ENCODE measurements around the gene TEF.
"Not testable (repeated sequence)": the region's sequence is repeated elsewhere in the genome, so short reads cannot be mapped to it uniquely, and the experiment has no call there.

Gene TEF

GRCh38 chr22:41382098-41382578 is 396 bp downstream of the TEF start:
- peak; percentile 14 to 25 for DNase-seq (ENCODE audit: low read depth in 2 of 2)

DNA sequence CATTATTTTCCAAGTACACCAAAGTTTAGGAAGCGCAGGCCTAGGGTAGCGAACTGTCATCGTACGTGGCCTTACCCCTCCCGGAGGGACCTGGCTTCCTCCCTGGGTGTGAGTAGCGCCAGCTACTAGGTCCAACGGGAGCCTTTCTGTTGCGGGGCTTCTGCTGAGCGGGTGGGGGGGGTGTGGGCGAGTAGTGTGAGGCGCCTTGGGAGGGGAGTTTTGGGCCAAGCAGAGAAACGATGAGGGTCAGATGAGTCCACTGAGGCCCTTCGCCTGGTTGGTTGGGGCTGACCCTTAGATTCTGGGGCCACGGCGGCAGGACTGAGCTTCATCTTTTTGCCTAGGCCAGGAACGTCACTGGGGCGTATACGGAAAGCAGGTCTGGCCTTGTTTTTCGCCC is 868 bp downstream of the TEF start:
- DNase-seq (ENCODE audit: low read depth in 2 of 2), result no peak

DNA sequence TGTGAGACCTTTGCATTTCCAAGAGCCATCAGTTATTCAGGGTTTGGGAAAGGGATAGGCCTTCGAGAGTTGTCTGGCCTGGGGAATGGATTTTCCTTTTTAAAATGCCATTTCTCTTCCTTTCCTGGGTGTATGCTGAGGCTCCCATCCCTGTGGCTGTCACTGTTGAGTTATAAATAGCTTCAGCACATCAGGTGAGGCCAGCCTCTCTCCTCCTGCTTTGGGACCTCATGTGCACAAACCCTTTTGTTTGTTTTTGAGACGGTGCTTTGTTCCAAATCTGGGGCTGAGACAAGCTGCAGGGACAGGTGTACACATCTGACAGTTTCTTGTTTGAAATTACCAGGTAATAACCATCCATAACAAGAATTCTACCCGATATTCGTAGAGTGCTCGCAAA is 1.3 kb downstream of the TEF start:
- DNase-seq (ENCODE audit: low read depth in 2 of 2), result no peak

DNA sequence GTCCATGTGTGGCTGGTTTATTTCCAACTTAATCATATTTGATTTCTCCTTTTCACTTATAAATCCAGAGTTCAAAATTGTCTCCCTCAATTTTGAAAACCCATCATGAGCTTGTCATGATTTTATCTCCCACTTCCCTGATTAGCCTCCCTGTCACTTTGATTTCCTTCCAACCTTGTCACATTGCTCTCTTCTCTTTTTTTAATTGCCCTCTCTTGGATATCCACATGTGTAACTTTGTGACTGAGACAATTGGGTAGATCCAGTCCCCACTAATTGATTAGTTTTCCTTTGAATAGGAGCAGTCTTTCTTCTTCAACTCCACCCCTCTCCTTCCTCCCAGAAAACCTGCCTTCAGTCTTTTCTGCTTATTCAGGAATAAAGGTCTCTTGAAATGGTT is 2.4 kb downstream of the TEF start:
- no peak for DNase-seq (ENCODE audit: low read depth in 2 of 2)

DNA sequence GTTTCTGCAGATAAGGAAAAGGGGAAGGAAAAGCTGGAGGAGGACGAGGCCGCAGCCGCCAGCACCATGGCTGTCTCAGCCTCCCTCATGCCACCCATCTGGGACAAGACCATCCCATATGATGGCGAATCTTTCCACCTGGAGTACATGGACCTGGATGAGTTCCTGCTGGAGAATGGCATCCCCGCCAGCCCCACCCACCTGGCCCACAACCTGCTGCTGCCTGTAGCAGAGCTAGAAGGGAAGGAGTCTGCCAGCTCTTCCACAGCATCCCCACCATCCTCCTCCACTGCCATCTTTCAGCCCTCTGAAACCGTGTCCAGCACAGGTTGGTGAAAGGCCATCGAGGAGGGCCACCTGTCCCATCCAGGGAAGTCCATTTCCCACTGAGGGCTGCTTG is 5.6 kb downstream of the TEF start:
- DNase-seq (ENCODE audit: low read depth in 2 of 2), result no peak

DNA sequence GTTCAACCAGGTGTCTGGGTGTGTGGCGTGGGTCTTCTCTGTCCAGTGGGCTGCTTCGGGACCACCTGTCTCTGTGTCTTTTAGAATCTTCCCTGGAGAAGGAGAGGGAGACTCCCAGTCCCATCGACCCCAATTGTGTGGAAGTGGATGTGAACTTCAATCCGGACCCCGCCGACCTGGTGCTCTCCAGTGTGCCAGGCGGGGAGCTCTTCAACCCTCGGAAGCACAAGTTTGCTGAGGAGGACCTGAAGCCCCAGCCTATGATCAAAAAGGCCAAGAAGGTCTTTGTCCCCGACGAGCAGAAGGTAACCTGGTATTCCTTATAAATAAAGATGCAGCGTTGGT is 12.2 kb downstream of the TEF start:
- no peak for DNase-seq (ENCODE audit: low read depth in 2 of 2)

DNA sequence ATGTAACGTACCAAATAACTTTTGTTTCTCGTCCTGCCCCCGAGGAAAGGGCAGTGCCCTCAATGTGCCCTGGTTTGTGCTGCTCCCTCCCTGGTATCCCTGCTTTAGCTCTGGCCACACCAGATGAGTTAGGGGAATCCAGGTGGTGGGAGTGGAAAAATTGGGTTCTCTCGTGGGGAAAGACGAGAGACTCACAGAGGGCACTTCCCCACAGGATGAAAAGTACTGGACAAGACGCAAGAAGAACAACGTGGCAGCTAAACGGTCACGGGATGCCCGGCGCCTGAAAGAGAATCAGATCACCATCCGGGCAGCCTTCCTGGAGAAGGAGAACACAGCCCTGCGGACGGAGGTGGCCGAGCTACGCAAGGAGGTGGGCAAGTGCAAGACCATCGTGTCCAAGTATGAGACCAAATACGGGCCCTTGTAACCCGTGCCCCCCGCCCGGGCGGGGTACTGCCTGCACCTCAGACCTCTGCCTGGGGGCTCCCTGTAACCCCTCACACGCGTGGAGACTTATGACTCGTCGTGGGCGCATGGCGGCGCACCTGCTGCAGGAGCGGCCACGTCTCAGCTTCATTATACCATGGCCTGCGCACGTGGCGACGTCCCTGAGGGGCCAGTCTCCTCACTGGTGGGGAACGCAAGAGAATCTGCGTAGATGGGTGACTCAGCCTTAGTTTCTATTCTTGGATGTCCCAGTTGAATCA is 13.9 kb downstream of the TEF start:
- no peak for DNase-seq (ENCODE audit: low read depth in 2 of 2)

- no peak for DNase-seq (ENCODE audit: low read depth in 2 of 2)
These were observed 15.5 kb downstream of the TEF start for GRCh38 chr22:41397143-41397811.

DNA sequence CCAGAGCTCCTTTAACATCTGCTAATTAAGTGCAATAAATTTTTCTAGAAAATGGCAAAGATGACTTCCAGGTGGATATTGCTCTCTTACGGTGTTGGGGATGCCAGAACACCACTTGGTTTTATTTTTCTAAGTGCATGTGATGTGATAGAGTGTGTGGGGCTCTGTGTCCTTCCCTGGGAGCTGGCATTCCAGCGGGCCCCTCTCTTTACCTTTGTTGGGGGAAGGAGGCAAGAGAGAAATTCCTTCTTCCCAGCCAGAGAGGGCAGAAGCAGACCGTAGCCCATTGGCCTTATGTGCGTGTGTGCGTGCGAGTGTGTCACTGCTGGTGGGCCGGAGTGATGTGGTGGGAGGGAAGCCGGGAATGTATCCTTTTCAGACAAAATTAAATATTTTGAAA is 17.2 kb downstream of the TEF start:
- DNase-seq (ENCODE audit: low read depth in 2 of 2), result no peak

- no peak for DNase-seq (ENCODE audit: low read depth in 2 of 2)
These were observed 20.3 kb downstream of the TEF start for GRCh38 chr22:41401781-41402648.

DNA sequence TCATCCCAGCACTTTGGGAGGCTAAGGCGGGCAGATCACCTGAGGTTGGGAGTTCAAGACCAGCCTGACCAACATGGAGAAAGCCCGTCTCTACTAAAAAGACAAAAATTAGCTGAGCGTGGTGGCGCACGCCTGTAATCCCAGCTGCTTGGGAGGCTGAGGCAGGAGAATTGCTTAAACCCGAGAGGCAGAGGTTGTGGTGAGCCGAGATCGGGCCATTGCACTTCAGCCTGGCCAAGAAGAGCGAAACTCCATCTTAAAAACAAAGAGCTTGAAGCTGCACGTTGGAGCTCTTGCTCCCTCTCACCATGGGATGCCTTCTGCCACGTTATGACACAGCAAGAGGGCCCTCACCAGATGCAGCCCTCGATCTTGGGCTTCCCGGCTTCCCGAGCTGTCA is 21.1 kb downstream of the TEF start:
- not testable (repeated sequence) for DNase-seq (ENCODE audit: low read depth in 2 of 2)

- DNase-seq (ENCODE audit: low read depth in 2 of 2), result peak; percentile 55 to 67
These were observed 22.0 kb downstream of the TEF start for GRCh38 chr22:41403532-41404318.

GRCh38 chr22:41405588-41405987 is 23.8 kb downstream of the TEF start:
- no peak for DNase-seq (ENCODE audit: low read depth in 2 of 2)

DNA sequence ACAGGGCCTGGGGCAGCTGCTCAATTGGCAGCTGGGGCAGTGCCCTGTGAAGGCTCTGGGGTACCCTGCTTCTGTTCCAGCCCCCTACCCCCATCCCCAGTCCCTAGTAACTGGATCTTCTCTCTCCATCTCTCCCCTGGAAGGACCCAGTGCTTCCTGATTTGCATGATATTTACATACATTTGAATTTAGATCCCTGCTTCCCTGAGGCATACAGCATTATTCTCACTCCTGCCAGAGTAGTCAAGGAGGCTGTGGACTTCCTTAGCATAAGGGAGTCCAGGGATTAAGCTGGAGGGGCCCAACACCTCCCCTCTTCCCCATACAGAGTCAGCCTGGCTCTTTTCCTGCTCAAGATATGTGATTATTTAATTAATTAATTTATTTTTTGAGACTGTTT is 24.7 kb downstream of the TEF start:
- no peak for DNase-seq (ENCODE audit: low read depth in 2 of 2)

GRCh38 chr22:41407433-41407832 is 25.7 kb downstream of the TEF start:
- DNase-seq (ENCODE audit: low read depth in 2 of 2), result no peak

DNA sequence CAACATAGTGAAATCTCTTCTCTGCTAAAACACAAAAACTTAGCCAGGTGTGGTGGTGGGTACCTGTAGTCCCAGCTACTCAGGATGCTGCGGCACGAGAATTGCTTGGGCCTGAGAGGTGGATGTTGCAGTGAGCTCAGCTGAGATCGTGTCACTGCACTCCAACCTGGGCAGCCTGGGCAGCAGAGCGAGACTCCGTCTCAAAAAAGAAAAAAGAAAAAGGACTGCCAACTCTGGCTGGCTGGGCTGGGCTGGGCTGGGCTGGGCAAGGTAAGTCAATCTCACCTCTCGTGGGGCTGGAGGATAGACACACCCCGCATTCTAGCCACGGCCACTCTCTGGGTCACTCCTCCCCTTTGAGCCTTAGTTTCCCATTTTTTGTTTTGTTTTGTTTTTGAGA is 26.9 kb downstream of the TEF start:
- no peak for DNase-seq (ENCODE audit: low read depth in 2 of 2)

DNA sequence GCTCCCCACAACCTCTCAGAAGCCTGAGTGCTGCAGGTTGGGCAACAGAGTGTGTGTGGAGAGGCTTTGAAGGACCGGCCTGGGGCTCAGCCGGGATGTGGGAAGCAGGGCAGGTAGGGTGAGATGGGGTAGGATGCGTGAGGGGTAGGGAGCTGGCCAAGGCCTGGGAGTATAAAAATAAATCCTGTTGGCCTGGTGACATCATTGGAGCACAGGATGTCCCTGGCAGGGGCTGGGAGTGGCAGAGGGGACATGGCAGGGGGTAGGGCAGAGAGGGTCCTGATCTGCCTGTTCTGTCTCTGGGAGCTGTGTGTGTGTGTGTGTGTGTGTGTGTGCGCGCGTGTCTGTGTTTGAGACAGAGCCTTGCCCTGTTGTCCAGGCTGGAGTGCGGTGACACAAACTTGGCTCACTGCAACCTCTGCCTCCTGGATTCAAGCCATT is 28.6 kb downstream of the TEF start:
- DNase-seq (ENCODE audit: low read depth in 2 of 2), result no peak

- no peak for DNase-seq (ENCODE audit: low read depth in 2 of 2)
These were observed 29.5 kb downstream of the TEF start for GRCh38 chr22:41411021-41411851.

DNA sequence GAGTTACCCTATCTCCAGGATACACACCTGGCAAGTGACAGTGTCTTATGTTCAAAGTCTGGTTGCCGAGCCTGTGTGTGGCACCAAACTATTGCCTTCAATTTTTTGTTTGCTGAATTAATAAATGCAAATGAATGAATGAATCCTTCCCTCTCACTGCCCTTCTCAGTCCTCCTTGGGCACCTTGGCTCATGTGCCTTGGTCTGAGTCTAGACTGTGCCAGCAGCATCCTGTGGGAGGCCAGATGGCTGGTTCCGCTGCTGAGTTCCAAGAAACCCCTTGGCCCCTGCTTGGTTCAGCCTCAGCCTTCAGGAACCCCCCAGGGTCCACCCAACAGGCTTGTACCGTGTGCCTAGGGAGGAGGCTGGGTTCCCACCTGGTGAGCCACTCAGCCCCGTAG is 33.8 kb downstream of the TEF start:
- no peak for DNase-seq (ENCODE audit: low read depth in 2 of 2)

GRCh38 chr22:41417622-41418390 is 36.1 kb downstream of the TEF start:
- DNase-seq (ENCODE audit: low read depth in 2 of 2), result no peak

All from stimulated activated CD8-positive, alpha-beta memory T cell treated with anti-CD3 and anti-CD28 coated beads, Interleukin-7, amount 100 ng/mL, for 1 hour (primary cell).